C4-2B (cell line): ENCODE results near the gene LSM14A.

Experiments used
- H3K27ac ChIP-seq: fragments of 450-650 bp; 2 replicates; pipeline ENCODE4 v1.5.1; 2017
- CTCF ChIP-seq: fragments of 450-650 bp; conservative IDR thresholded peaks from 2 replicates; pipeline ENCODE4 v1.5.1; 2017; ENCODE audit warnings: mild to moderate bottlenecking
- ZFX ChIP-seq: fragments of 450-650 bp; IDR thresholded peaks from 2 replicates; pipeline ENCODE4 v1.6.1; 2017

Gene LSM14A

DNA sequence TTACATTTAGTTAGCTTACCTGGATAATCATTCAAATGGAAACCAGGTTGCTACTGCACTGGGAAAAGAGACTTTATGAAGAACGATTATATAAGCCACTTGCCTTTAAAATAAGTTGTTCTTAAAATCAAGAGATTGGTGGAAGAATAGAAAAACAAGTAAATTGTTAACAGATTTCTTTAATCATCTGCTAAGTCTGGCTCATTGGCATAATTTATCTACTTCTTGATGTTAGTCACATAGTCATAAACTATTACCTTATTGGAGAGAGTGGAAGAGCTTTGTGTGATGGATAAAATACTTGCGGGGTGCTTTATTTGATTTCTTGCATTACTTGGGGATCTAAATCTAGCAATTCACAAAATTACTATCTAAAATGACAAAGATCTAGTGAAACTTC lies 6.8 kb downstream of the LSM14A start:
- H3K27ac ChIP-seq: no peak overlapping the region
- TF ChIP-seq CTCF (no peak), ZFX (no peak)

DNA sequence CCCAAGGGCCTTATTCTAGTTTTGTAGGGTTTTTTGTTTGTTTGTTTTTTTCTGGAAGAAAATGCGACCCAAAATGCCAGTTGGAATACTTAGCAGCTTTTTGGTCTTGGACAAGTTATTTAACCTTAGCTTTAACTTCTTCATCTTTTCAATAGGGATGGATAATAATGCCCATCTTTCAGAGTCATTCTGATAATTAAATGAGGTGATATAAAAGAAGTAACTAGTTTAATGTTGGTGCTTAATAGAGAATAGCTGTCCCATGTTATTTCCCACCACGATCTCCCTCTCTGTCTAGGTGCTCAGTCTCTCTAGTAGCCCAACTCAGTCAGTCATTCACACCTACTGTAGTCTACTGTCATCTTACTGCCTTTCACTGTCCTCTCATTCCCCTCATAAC lies 8.0 kb downstream of the LSM14A start:
- no peak overlapping the region; the same call in 1 of the 2 replicates for H3K27ac ChIP-seq
- TF ChIP-seq ZFX (no peak), CTCF (no peak)

DNA sequence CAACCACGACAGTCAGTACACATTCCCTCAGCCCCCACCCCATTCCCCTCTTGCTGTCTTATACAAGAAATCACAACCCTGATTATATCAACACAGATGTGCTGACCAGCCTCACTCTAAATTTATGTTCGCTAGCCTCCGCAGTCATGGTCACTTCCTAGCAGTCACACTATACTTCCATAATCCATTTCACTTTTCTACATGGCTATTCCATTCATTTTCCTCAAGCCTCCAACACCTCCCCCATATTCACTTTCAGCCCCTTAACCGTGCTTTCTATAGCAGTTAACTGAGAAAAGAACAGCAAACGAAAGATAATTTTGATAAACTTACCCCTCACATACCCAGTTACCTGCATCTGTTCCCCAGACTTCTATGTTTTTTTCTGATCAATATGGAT lies 8.4 kb downstream of the LSM14A start:
- TF ChIP-seq CTCF (no peak), ZFX (no peak)
- H3K27ac ChIP-seq: no peak overlapping the region; the same call in 1 of the 2 replicates

- TF ChIP-seq ZFX: no peak
- TF ChIP-seq CTCF: no peak
- H3K27ac ChIP-seq: peak overlapping the region; percentile 46; the same call in 1 of the 2 replicates
Observed at GRCh38 chr19:34181111-34181864, 9.0 kb downstream of the LSM14A start.

- H3K27ac ChIP-seq: peak overlapping the region; percentile 46
- no peak for TF ChIP-seq CTCF
- no peak for TF ChIP-seq ZFX
Observed at GRCh38 chr19:34182125-34182524, 9.8 kb downstream of the LSM14A start.

- no peak overlapping the region for H3K27ac ChIP-seq
- TF ChIP-seq CTCF (no peak), ZFX (no peak)
Observed at GRCh38 chr19:34184880-34185491, 12.7 kb downstream of the LSM14A start.

DNA sequence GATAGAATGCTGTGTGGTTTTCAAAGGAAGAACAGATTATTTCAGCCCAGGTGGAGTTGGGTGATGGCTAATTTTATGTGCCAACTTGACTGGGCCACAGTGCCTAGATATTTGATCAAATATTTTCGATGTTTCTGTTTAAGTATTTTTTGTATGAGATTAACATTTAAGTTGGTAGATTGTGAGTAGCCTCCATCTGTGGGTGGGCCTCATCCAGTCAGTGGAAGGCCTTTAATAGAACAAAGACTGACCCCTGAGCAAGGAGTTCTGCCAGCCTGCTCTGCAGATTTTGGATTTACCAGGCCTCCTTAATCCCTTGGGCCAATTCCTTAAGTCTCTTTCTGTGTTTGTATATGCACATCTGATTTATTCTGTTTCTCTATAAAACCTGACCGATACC lies 13.9 kb downstream of the LSM14A start:
- TF ChIP-seq ZFX (no peak), CTCF (no peak)
- H3K27ac ChIP-seq: no peak overlapping the region
